ENCODE data around the gene NEGR1. TPM values are rescaled to one million over a fixed set of nuclear protein-coding genes. Genes with fewer than 3 reads are reported as not detected.

Gene NEGR1
- total RNA-seq, 1 donor from 2014 or later = 18.1 TPM

- Histone ChIP-seq H3K27me3 (ENCODE audit: low read depth) (no peaks in the 10 kb centered on the region), H3K27ac (no peak overlapping the region), H3K4me3 (no peak overlapping the region), H3K4me1 (no peaks in the 10 kb centered on the region), H3K36me3 (no peaks in the 10 kb centered on the region), H3K9me3 (no peaks in the 10 kb centered on the region)
- intact Hi-C loops (cut with DNase I) = no loop called here
- ATAC-seq (no peak), DNase-seq (no peak)
- no peak for TF ChIP-seq CTCF (IDR thresholded peaks at IDR 0.05)
Measured at GRCh38 chr1:72235062-72235461, 47.3 kb downstream of the NEGR1 start.

DNA sequence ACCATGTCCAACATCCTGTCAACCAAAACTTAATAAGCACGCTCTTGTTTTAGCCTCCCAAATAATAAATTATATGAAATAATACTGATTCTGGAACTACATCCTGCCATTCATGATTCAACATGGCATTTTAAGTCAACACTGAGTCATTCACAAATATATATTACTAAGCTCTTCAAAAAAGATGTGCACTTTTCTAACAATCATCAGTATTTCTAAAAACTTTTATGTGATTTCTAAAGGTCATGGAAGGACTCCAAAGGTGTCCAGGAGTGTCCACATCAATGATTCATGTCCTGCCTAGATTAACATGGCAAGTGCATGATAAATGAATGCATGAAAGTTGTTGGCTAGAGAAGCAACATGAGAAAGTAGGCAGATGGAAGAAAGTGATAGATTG, 51.6 kb downstream of the NEGR1 start:
- no peak for ATAC-seq
- intact Hi-C loops (cut with DNase I) = no loop called here

DNA sequence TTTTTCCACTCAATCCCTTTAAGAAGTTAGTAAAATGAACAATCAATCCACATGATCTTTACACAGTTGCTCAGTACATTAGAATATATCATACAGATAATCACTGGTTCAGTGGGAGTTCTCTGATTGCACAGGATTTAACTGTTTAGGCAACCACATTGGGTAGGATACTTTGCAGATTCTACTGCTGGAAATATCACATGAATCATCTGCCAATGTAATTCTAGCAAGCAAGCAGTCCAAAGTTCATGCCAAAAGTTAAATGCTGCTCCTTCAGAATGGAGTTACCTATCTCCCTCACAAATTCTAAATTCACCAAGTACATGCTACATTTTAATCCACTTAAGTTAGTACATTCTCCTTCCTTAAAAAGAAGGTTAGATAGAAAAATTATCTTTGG, 52.4 kb downstream of the NEGR1 start:
- Histone ChIP-seq H3K4me3 (no peak overlapping the region), H3K9me3 (no peaks in the 10 kb centered on the region), H3K36me3 (no peaks in the 10 kb centered on the region), H3K27me3 (ENCODE audit: low read depth) (no peaks in the 10 kb centered on the region), H3K4me1 (no peaks in the 10 kb centered on the region), H3K27ac (no peak overlapping the region)
- ATAC-seq (no peak), DNase-seq (no peak)
- no peak for TF ChIP-seq CTCF (IDR thresholded peaks at IDR 0.05)
- intact Hi-C loops (cut with DNase I) = no loop called here

More for the DNA sequence above, 51.6 kb downstream of the NEGR1 start:
- Histone ChIP-seq H3K9me3 (no peaks in the 10 kb centered on the region), H3K4me1 (no peaks in the 10 kb centered on the region), H3K27me3 (ENCODE audit: low read depth) (no peaks in the 10 kb centered on the region), H3K4me3 (no peak overlapping the region), H3K36me3 (no peaks in the 10 kb centered on the region), H3K27ac (no peak overlapping the region)
- TF ChIP-seq CTCF (IDR thresholded peaks at IDR 0.05) = no peak
- DNase-seq = no peak

DNA sequence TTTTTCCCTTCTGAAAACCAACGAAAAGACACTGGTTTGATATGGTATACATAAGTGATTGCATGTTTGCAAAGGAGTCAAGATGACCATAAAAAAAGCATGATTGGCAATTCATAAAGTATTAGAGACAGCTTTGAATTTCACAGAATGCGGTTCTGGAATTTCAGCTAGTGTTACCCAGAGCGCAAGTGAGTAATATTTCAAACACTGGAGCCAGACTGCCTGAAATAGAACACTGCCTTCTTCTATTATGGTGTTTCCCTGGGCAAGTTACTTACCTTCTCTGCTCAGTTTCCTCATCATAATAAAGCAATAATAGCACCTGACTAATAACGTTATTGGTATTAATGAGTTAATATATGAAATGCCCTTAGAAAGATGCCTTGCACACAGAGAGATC, 54.7 kb downstream of the NEGR1 start:
- Histone ChIP-seq H3K4me1 (no peaks in the 10 kb centered on the region), H3K9me3 (no peaks in the 10 kb centered on the region), H3K36me3 (no peaks in the 10 kb centered on the region), H3K27me3 (ENCODE audit: low read depth) (no peaks in the 10 kb centered on the region), H3K4me3 (no peak overlapping the region), H3K27ac (no peak overlapping the region)
- no peak for DNase-seq
- intact Hi-C loops (cut with DNase I) = no loop called here
- no peak for ATAC-seq
- TF ChIP-seq CTCF (IDR thresholded peaks at IDR 0.05) = no peak

DNA sequence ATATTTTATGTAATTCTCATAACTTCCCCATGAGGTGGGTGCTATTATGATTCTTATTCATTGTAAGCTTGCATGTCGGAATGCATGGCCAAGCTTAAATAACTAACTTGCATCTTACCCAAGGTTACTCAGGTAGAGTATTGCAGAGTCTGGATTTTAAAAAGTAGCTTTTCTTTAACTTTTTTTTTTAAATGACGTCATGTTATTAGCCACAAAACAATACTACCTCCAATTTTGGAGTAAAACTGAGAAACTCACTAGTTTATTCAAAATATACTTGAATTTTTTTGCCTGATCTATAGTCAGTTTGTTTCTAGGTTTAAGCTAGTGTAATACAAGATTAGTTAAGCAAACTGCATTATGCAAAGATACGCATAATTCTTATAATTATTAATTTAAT, 57.8 kb downstream of the NEGR1 start:
- DNase-seq = no peak
- ATAC-seq = no peak
- Histone ChIP-seq H3K27ac (no peak overlapping the region), H3K9me3 (no peaks in the 10 kb centered on the region), H3K36me3 (no peaks in the 10 kb centered on the region), H3K4me3 (no peak overlapping the region), H3K27me3 (ENCODE audit: low read depth) (no peaks in the 10 kb centered on the region), H3K4me1 (no peaks in the 10 kb centered on the region)
- intact Hi-C loops (cut with DNase I) = no loop called here
- TF ChIP-seq CTCF (IDR thresholded peaks at IDR 0.05) = no peak

DNA sequence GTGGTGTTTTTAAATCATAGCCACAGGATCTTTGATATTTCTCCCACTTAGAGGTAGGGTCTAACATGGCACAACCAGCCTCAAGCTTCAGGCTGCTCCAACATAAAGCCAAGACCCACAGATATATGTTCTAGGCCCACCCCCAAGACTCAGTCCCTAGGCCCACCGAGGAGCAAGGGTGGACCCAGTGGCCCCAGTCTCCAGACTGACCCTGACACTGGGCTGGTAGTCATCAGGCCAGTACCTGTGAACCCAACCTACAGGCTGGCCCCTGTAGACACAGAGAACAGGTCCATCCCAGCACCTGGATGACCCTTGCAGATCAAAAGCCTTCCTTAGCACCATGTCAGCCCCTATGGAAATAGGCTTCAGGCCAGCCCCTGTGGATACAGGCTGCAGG, 60.5 kb downstream of the NEGR1 start:
- Histone ChIP-seq H3K27me3 (ENCODE audit: low read depth) (no peaks in the 10 kb centered on the region), H3K27ac (no peak overlapping the region), H3K36me3 (no peaks in the 10 kb centered on the region), H3K9me3 (no peaks in the 10 kb centered on the region), H3K4me1 (no peaks in the 10 kb centered on the region), H3K4me3 (no peak overlapping the region)
- DNase-seq (no peak), ATAC-seq (no peak)
- intact Hi-C loops (cut with DNase I) = no loop called here
- no peak for TF ChIP-seq CTCF (IDR thresholded peaks at IDR 0.05)
